Measurements from ENCODE around the gene GRB7.

DNA sequence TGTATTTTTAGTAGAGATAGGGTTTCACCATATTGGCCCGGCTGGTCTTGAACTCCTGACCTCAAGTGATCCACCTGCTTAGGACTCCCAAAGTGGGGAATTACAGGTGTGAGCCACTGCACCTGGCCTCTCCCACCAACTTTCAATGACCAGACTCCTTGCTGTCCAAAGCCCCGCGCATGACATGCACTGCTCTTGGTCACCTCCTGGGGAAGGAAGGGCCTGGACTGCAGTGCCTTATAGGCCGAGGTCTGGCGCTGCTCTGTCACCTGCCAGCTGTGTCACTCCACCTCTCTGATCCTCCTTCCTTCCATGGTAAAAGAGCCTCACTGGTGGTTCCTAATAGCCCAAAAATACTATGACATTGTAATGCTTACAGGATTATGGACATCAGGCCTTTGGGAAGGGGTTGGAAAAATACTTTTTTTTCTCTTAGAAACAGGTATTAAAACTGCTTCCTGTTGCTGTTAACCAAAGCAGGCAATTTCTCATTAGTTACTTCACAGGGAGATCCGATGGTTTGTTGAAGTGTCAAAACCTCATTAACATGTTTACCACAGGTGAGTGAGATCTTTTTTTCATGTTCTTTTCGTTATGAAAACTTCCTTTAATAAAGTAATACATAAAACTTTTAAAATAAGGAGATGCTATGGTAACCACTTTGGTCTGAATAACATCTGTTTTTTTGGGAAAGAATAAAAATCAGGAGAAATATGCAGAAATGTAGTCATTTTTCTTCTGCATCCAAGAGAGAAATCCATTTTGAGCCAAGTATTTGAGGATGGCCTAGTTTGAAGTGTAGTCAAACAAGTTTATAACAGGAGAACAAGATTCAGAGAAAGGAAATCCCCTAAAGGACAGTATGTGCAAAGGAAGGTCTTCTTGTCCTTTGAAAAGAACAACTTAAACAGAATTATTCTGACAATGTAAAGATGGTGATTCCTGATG is 35.5 kb downstream of the GRB7 start:
- no peak for TF ChIP-seq CTCF (IDR thresholded peaks at IDR 0.05 in 4 of 5, conservative IDR thresholded peaks at IDR 0.05 in 1 of 5)
- TF ChIP-seq POLR2A (IDR thresholded peaks at IDR 0.05), result no peak
